ENCODE data around the gene MKNK1.

The MKNK1 gene

DNA sequence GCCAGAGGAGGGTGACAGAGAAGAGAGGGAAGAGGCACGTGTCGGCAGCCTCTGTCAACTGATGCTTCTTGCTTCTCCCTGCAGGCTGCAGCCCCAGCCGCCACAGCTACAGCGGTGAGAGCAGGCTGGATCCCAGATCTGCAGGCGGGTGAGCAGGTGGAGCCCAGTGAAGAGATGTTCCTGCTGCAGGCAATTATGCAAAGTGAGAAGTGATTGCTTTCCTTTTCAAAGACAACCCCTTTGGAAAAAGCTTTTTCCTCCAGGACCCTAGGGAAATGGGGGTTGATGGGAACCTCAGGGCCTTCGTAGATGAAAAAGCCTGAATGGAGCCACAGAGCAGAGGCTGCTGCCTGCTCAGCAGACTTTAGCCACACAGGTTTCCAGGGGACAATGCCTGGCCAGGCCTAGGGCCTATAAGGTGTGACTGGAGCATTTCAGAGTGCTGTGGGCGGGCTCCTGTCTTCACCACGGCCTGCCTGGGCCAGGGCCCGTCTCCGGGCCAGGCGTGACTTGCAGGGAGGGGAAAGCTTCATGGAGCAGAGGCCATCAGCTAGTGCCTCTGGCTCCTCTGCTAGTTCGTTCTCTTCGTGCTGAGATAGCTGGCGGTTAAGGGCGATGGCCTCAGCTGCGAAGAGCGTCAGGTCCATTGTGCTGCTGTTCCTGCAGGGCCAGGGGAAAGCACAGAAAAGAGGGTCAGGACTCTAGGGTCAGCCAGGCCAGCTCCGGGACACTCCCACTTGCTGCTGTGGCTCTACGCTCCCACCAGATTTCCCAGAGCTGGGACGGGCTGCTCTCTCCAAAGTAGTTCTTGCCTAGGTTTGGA is 45.7 kb downstream of the MKNK1 start:
- DNase-seq (ENCODE audit: low spot score) = no peak

DNA sequence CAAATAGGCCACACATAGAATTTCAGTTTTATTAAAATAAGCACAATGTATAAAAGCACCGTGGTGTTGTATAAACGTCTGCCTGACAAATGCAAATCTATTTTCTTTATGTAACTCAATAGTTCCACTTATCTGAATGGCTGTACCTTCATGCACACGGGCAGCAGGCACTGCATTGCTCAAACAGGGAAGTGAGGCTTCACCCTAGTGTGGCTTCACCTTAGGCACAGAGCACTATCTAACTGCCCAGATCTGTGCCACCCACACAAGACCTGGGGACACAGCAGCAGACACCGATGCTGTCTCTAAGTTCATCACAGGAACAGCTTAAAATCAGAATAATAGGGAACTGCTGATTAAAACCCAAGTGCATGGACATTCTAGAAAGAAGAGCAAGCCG is 46.7 kb downstream of the MKNK1 start:
- DNase-seq (ENCODE audit: low spot score) = no peak

DNA sequence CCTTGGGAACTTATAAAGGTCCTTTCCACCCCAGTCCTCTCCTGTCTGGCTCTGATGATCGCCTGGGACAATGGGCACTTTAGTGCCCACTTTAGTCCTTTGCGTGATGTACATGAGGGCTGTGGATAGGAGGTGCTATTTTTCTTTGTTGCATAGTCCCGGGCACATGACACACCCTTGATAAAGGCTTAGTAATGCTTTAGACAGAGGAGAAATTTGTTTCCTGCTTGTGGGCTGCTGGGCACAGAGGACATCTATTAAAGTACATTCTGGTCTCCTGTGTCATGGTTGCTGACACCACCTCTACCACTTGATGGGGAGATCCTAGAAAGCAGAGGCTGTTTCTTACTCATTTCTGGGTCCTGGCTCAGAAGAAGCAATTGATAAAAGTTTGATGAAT is 47.2 kb downstream of the MKNK1 start:
- no peak for DNase-seq (ENCODE audit: low spot score)

DNA sequence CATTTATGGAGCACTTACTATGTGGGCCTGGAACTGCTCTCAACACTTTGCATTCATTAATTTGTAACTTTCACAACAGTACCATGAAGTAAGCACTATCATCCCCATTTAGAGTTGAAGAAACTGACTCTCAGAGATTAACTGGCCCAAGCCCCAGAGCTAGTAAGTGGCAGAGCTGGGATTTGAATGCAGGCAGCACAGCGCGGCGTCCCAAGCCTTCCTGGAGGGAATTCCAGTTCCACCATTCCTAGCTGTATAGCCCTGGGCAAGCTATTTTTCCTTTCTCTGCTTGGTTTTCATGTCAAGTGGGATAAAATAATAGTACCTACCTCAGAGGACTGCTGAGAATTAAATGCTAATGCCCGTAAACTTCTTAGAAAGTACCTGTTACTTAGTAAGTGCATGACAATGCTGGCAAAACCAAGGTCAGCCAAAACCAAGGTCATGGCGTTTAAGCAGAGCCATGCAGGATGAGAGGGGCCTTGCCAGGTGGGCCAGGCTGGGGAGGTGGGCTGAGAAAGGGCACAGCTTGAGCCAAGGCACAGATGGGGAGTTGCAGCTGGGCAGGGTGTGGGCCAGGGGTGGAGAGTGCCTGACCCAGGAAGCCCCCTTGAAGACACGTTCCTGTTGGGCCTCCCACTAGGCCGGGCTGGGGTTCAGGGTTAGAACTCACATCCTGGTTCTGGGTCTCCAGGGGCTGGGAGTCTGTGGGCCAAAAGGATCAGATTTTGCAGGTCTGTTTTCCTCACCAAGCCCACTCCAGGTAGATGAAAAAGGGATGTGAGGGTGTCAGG is 48.0 kb downstream of the MKNK1 start:
- DNase-seq (ENCODE audit: low spot score) = no peak

DNA sequence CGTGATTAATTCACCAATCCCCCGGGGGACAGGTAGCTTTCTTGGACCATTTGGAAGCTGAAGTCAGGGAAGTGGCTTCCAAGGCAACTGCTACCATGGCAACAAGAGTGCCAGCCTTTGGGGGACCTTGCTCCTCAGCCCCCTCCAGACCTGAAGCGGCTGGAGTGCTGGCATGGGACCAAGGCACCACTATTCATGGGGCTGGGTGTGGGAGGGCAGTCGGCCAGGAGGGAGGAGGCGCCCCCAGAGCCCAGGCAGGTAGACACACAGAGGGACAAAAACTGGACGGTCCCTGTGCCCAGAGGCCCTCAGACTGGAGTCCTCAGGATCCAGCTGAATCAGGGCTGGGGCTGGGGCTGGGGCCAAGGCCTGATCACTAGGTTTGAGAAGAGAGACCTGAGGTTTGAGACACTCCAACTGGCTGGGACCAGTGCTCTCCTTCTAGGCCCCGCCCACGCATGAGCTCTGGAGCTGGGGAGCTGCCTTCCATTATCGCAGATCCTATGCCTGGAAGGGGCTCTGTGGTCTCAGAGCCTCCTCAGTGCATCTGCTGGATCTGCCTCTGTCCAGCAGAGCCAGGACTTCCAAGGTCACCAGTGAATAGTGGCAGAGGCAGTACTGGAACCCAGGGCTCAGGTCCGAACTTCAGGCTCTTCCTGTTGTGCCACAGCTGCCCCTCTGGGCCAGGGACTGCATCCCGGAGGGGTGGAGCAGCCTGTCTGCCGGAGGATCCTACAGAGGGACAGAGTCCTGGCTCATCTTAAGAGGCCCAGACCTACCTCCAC is 49.3 kb downstream of the MKNK1 start:
- DNase-seq (ENCODE audit: low spot score) = no peak

DNA sequence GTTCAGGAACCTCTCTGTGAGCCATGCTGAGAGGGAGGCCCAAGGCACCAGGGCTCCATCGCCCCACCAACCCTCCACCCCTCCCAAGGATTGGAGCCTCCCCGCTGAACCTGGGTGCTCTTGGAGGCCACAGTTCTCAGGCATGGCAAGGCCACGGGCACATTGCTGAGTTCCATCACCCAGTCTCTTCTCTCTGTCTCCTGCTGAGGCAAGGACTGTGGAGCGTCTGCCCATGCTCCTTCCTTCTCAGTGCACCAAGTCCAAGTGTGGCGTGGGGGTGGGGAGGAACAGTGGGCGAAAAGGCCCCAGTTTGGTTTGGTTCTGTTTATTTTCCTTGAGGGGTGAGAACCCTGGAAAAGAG is 49.9 kb downstream of the MKNK1 start:
- no peak for DNase-seq (ENCODE audit: low spot score)

DNA sequence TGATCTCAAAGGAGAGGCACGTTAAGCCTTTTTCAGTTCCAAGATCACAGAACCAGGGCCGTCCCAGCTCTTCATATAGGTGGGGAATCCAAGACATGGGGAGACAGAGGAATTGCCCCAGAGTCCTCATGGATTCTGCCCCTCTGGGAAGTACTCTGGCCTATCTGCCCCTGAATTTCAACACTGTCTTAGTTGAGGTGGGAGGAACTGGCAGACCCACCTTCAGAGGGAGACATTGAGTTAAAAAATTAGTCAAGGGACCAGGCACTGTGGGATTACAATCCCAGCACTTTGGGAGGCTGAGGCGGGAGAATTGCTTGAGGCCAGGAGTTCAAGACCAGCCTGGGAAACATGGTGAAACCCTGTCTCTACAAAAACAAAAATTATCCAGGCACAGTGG is 50.6 kb downstream of the MKNK1 start:
- no peak for DNase-seq (ENCODE audit: low spot score)

DNA sequence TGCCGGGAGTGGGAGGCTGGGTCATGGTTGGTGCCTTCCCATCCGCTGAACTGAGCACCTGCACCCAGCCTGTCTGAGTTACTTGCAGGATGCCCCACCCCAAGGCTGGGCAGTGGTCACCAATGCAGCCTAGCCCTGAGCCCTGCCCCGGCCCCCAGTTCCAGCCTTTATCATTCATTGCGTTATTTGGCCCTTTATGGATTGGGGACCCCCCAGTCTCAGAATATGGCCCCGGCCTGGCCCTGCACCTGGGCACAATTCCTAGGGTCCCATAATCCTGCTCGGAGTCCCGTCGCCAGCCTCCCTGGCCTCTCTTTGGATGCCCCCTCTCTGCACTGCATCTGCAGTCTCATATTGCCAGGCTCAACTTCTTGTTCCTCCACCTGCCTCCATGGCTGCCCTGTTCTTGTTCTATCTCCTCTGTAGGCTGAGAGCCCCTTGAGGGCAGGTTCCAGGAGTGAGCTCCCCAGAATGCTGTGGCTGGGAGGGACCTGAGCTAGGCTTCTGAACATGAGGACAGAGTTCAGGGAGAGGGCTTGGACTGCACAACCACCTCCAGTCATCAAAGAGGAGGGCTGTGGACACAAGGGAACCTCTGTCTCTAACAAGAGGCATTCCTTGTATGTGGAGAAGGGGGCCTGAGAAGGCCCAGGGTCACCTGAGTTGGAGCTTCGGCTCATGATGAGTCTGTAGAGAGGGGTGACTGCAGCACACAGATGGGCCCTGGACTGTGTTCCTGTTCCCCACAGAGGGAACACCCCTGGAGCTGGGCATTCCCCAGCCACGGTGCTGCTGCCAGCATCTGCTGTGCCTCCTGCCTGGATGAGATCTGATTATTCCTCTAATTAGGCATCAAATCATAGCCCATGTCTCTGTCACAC is 51.5 kb downstream of the MKNK1 start:
- DNase-seq (ENCODE audit: low spot score) = no peak

DNA sequence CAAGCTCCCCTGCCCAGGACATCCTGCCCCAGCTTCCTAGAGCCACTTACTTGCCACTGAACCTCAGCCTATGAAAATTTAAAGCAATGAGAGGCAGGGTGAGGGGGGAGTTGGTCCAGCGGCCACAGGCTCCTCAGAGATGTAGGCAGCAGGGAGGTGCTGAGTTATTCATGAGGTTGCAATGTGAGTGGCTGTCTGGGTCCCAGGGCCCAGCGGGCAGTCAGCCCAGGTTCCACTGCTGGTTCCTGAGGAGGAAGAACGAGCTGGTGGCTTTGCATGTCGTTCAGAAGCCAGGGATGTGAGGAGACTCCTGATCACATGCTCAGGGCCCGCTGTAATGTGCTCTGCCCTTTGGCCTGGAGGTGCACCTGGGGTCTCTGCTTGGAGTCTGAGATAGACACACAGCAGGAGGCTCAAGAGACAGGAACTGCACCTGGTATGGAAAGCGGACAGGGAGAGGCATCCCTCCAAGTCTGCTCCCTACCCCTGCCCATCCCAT is 52.4 kb downstream of the MKNK1 start, which contains the start of gene KNCN:
KNCN (minus strand) TSS at position 51 of the 499 bp plus-strand sequence. CDS start 432 bp downstream, outside the sequence.
- DNase-seq (ENCODE audit: low spot score) = no peak

DNA sequence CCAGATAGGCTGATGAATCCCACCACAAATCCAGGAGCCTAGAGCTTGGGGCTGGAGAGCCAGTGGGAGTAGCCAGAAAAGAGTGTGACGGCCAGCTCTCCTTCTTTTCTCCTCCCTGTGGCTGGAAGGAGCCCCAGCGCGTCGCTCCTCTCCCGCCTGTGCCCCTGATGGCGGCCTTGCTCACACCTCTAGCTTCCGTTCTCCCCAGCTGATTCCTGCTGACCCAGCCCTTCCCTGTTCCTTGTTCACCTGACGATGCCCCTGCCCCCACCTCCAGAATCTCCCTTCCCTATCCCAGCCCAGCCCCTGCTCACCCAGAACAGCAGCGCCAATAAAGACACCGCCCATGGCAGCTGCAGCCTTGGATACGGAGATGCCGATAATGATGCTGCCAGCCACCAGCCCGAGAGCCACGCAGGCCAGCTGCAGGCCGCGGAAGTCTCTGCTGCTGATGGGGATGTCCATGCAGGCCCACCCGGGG is 53.3 kb downstream of the MKNK1 start:
- DNase-seq (ENCODE audit: low spot score) = no peak

DNA sequence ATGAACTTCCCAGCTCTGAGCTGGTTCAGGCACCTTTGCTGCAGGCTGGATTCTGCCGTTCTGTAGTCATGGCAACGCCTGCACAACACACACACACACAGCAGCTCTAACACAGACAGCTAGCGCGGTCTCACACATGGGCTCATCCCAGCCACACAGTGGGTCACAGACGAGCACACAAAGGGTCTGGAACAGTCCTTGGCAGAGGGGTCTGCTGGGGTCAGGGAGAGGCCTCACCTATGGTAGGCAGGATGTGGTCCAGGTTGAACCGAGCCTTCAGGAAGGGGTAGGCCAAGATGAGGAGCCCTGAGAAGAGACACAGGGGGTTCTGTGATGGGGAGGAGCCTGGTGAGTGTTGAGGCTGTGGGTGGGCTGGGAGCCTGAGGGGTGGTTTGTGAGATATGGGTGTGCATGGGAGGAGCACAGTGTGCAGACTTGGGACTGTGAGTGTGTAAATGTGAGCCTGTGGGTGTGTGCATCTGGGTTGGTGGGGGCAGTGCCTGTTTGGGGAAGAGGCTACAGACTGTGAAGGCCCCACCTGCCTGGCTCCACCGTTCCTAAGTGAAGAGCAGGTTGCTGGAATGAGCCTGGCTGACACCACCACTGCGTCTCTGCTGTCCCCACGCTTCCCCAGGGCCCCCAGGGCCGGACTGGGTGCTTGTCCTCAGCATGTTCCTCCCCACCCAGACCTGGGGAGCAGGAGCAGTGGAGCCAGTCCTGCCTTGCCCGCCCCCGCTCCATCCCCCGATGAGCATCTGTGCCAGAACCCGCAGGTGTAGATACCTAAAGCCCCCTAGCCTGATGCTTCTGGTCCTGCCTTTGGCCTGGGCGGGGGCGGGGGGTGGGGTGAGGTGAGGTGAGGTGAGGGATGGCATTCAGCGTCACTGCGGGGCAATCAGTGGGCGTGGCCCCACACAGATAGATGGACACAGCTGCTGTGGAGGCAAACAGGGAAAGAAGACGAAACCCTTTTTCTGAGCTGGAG is 54.1 kb downstream of the MKNK1 start:
- no peak for DNase-seq (ENCODE audit: low spot score)

DNA sequence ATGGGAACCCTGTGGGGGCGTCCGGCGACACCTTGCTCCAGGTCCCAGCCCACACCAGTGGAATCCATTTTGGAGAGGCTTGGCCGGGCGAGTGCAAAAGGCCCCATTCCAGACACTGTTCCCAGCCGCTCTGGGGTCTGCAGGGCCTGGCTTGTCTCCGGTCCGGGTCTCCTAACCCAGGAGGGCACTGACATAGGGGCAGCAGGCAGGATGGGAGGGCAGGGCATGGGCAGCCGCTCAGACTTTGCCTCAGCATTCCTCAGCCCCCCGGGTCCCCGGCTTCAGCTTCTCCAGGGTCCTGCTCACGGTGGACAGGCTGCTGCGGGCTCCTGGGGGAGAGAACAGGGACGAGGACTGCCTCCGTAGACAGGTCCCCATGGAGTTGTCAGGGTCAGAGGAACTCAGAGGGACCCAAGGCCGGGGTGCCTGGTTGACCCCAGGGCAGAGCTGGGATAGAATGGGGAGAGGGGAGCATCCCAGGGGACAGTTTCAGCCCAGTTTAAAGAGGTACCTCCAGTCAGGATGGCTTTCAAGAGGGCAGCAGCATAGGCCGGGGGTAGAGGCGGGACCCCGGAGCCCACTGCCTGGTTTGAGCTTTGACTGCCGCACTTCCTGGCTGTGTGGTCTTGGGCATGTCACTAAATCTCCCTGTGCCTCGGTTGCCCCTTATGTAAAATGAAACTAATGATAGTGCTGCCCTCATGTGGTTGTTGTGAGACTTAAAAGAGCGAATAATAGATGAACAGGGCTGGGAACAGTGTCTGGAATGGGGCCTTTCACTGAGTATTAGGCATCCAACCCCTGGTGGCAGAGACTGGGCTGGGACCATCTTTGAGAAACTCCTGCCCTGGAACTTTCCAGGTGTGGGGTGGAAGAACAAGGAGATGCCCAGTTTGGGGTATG is 56.3 kb downstream of the MKNK1 start:
- DNase-seq (ENCODE audit: low spot score) = no peak

DNA sequence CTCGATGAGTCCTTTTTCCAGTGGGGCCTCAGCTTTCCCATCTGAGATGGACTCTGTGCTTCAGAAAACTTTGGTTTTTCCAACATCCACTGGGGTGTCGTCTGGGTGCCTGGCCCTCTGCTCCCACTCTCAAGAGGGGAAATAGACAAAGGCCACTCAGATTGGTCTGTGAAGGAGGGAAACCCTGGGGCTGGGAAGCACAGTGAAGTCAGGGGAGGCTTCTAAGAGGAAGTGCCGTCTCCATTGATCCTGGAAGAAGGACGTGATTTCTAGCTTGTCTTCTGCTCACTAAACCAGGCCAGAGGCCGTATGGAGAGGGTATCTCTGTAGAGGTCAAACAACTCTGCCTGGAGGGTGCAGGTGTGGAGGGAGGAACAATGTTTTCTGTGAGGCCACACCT is 57.9 kb downstream of the MKNK1 start:
- no peak for DNase-seq (ENCODE audit: low spot score)

DNA sequence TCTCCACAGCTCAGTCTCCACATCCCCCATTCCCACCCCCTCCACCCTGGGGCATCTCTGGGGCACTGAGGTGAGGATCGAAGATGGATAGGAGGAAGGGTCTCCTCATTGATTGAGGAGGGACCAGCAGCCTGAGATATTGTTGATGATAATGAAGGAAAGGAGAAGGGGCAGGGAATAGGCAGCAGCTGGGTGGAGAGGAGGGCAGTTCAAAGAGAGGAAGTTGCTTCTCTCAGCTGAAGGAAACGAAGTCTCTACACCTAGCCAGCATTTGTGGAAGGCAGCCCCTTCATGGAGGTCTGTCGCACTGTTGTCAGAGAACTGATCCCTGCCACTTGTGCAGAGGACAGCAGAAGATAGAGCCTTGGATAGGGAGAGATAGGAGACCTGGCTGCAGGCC is 58.3 kb downstream of the MKNK1 start:
- DNase-seq (ENCODE audit: low spot score) = no peak

DNA sequence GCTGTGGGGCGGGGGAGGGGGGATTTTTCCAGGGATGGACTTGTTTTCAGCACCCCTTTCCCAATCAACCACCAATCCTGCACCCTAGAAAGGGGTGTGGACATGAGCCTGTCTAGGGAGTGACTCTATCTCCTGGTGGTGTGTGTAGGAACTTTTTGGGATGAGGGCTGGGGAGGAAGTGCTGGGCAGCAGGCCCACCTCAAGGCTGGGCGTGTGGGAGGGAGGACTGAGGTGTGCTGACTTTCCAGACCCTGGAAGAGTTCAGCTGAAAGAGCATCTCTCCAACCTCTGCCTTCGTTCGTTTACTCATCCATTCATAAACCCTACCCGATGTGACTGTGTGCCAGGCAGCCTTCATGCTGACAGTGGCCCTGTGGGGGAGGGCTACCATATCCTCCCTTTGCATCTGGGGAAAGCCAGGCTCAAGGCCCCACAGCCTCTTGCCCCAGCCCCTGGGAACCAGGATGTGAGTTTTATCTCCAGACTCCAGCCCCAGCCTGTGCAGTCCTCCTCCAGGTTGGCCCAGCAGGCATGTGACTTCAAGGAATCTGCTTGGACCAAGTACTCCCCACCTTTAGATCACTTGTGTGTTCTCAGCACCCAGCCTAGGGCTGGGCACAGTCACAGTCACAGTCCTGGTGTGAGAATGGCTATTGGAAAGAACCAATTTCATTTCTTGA is 59.4 kb downstream of the MKNK1 start:
- no peak for DNase-seq (ENCODE audit: low spot score)

DNA sequence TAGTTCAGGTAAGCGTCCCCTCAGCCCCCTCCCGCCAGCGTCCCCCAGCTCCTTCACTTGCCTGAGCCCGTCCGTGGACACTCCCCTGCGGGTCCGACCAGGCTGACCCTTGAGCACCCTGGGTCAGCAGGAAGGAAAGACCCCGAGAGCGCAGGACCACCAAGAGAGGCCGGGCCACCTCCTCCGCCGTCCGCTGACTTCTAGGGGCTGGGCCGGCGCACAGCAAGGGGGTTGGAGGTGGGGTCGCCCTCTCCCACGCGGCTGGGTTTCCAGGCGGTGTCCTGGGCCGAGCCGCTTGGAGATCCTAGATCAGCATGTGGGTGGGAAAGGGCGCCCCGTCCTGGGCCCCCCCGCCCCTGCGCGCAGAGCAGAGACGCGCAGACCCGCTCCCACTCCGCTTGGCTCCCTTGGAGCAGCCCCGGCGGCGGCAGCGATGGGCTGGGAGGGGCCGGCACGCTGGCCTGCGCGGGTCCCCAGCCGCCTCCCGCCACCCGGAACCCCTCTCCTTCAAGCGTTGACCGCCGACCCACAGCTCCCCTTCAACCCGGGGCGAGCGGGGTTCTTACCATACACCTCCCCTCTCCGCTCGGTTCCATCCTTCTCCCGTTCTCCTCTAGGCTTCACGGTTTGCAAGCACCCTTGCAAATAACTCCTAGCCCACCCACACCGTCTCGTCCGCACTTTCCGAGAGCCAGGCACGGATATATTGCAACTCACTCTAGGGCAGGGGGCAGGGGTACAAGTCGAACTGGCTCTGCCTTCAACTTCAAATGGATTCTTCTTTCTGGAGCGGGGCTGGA is 60.1 kb downstream of the MKNK1 start:
- no peak for DNase-seq (ENCODE audit: low spot score)

DNA sequence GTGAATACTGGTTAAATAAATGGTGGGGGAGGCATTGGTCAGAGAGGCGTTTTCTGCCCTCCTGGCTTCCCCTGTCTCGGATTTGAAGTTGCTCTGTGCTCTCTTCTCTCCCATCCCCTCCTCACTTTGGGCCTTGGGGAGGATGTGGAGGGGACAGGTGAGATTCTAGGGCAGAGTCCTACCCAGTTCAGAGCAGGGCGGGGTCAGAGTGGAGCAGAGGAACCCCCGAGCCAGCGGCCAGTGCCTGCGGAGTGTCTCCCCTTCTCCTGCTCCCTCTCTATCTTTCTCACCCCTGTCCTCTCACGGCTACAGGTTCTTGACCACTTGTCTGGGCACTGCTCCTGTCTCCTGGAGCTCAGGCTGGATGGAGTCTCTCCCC is 60.7 kb downstream of the MKNK1 start:
- no peak for DNase-seq (ENCODE audit: low spot score)

DNA sequence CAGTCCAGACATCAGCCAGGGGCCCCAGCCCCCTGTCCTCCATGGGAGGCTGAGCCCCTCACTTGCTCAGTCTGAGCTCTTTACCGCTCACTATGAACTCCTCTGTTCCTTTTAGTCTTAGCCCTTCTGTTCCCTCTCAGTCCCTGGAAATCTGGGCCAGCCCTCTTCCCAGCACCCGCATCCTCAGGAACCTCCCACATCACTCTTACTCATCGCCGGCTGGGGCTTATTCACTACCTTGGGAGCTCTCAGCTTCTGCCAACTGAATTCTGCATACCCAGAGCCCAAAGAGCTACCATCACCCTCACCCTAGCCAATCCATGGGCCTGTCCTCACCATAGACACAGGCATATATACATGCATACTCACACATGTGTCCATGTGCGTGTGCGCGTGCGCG is 64.1 kb downstream of the MKNK1 start:
- DNase-seq (ENCODE audit: low spot score) = no peak

All from HuH-7.5 (cell line).